Measurements from ENCODE around the gene PDE2A. TPM values are rescaled to one million over a fixed set of nuclear protein-coding genes. Genes with fewer than 3 reads are reported as not detected.

The PDE2A gene
- total RNA-seq, 1 experiment from 2014 or later, result 3.7 TPM

GRCh38 chr11:72703267-72704008 is 29.2 kb upstream of the PDE2A start:
- ChIA-PET POLR2A (interaction anchor here (0.7 kb wide), 1 partner anchor 108 kb away, joined by 3 read pairs; no protein-coding TSS in a partner anchor), CTCF (interaction anchor here (0.5 to 7.4 kb wide), 12 partner anchors 19 to 232 kb away, joined by 3 to 53 read pairs (median 5); partner anchors contain the start of gene STARD10)
- H3K4me1 Mint-ChIP-seq, result peaks cover 42% of the 10 kb centered on the region
- H3K27me3 Mint-ChIP-seq (ENCODE audit: low read depth), result no peaks in the 10 kb centered on the region
- no peak for DNase-seq (ENCODE audit: low spot score)
- H3K27ac Mint-ChIP-seq, result no peak overlapping the region
- no peaks in the 10 kb centered on the region for H3K9me3 Mint-ChIP-seq
- H3K36me3 Mint-ChIP-seq, result peaks cover 25% of the 10 kb centered on the region; the same call in 1 of the 2 replicates
- TF ChIP-seq MXD4 (CRISPR knock-in tag; IDR thresholded peaks at IDR 0.05; ENCODE audit: borderline replicate concordance) (no peak), ZNF317 (CRISPR knock-in tag; IDR thresholded peaks at IDR 0.05; ENCODE audit: borderline replicate concordance, low read depth) (no peak), ZNF263 (CRISPR knock-in tag; IDR thresholded peaks at IDR 0.05; ENCODE audit: low read depth) (no peak), PRDM15 (CRISPR knock-in tag; IDR thresholded peaks at IDR 0.05) (no peak), ZNF232 (CRISPR knock-in tag; IDR thresholded peaks at IDR 0.05) (no peak), OVOL2 (CRISPR knock-in tag; IDR thresholded peaks at IDR 0.05; ENCODE audit: borderline replicate concordance) (no peak), ERG (CRISPR knock-in tag; IDR thresholded peaks at IDR 0.05) (no peak), ZNF416 (CRISPR knock-in tag; IDR thresholded peaks at IDR 0.05) (no peak), IRF1 (CRISPR knock-in tag; IDR thresholded peaks at IDR 0.05) (no peak), AFF4 (CRISPR knock-in tag; IDR thresholded peaks at IDR 0.05; ENCODE audit: borderline replicate concordance) (no peak), MAX (CRISPR knock-in tag; IDR thresholded peaks at IDR 0.05) (no peak), RELA (CRISPR knock-in tag; IDR thresholded peaks at IDR 0.05; ENCODE audit: borderline replicate concordance) (no peak), CDX4 (CRISPR knock-in tag; IDR thresholded peaks at IDR 0.05; ENCODE audit: borderline replicate concordance) (no peak), ESRRA (CRISPR knock-in tag; IDR thresholded peaks at IDR 0.05; ENCODE audit: borderline replicate concordance) (no peak), ELF4 (CRISPR knock-in tag; IDR thresholded peaks at IDR 0.05; ENCODE audit: low read depth) (no peak), PREB (CRISPR knock-in tag; IDR thresholded peaks at IDR 0.05; ENCODE audit: borderline replicate concordance) (no peak)
- no peak overlapping the region for H3K4me3 Mint-ChIP-seq
- no peak for ATAC-seq

All from WTC11 (cell line).